A172 (cell line): ENCODE data around the gene GID4. TPM values are rescaled to one million over a fixed set of nuclear protein-coding genes. Genes with fewer than 3 reads are reported as not detected.
"Not testable (repeated sequence)": the region's sequence is repeated elsewhere in the genome, so short reads cannot be mapped to it uniquely, and the experiment has no call there.

ENCODE experiments used
- DNase-seq: peaks from one replicate; pipeline ENCODE4 v3.0.0-alpha.2; 2015; ENCODE audit warnings: low spot score
- total RNA-seq: library from RNA; depleted of rRNA; stranded (reverse); fragments of >200 nt; shearing (Covaris generic); gene quantifications from 2 replicates; pipeline ENCODE4 v1.2.3, GENCODE V29; 2014; rRNA removed

The GID4 gene
- 6.5 and 7.7 TPM in 2 replicates for total RNA-seq

DNA sequence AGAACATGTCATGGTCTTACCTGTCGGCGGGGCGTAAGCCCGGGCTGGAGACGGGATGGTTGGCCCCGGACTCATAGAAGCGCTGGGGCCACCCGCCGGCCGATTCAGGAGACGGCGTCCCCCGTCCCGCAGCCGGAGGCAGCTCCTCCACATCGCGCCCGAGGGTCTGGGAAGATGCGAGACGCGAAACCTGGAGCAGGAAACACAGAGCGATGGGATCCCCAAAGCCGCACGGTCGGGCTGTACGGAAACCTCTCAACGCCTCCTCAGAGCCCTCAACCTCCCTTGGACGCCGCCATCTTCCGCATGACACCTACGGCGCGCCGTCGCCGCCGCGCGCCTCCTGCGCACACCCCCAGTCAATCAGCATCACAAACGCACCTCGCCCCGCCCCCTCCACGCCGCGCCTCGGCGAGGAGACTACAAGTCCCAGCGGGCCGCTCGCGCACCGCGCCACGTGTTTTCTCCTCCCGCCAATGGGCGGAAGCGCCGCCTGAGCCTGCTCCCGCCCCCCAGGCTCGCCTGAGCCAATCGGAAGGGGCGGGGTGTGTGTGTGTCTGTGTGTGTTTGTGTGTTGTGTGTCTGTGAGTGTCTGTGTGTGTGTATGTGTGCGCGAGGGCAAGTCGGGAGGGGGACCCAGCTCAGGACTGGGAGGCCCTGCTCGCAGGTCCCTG lies at the start of gene GID4, which contains the start of gene ATPAF2:
Gene GID4 (plus strand): TSS at position 548 of the 674 bp plus-strand sequence. CDS start 57 bp downstream, at position 605.
Gene ATPAF2 (minus strand): TSS at position 308 of the 674 bp plus-strand sequence. CDS start 155 bp downstream, at position 153.
- peak; percentile 97 for DNase-seq

DNA sequence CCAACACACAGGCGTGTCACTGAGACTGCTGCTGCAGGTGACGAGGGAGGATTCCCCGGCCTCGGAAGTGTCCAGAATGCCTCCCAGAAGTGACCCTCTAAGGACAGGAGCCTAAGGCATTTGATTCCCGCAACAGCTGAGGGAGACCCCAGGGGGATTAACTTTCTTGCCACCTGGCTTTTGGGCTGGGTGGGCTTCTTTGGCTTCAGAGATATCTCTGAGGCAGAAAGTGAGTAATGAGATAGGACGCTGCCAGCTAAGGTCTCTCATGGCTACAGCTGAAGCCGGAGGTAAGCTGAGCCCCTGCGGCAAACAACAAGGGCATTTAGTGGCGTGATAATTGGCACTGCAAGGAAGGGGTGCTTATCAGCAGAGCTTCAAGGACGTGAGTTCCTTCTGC lies 49.6 kb upstream of the GID4 start:
- no peak for DNase-seq

DNA sequence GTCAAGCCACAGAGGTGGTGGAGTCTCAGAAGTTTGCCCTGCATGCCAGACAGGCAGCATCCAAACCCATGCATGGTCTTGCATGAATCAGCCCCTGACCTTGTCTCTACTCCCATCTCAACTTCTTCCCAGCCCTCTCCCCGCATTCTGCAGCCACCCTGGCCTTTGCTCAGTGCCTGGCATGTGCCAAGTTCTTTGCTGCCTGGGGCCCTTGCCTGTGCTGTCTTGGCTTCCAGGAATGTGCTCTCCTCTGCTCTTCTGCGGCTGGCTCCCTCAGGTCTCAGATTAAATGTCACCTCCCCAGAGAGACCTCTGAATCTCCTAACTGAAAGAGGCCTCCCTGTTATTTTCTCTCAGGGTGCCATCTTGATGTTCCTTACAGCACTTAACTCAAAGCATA lies 48.9 kb upstream of the GID4 start:
- DNase-seq = no peak

DNA sequence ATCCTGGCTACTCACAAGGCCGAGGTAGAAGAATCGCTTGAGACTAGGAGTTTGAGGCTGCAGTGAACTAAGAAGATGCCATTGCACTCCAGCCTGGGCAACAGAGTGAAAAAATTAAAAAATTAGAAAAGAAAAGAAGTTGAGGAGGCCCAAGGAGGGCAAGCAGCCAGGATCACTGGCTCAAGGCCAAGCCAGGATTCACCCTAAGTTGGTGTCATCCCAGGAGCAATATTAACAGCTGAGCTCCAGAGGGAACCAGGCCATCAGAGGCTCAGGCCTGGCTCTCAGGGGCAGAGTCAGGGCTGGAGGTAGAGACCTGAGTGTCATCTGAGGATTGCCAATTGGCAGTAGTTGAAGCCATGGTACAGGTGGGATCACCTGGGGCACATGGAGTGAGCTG lies 45.8 kb upstream of the GID4 start:
- no peak for DNase-seq

DNA sequence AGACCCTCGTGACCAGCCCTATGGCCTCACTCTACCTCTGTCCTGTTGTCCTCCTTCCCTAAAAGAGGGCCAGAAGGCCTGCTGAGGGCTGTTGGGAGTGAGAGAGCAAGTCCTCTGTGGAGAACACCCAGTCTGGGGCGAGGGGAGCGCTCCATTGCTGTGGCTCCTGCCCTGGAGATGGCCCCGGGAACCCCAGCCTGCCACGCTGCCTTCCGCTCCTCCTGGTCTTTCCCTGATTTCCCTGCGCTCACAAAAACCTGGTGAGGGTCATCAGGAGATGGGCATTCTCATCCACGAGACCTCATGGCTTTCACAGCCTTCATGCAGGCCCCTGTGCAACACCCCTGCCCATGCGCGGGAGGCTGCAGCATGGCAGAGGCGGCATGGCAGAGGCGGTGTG lies 45.4 kb upstream of the GID4 start:
- no peak for DNase-seq

GRCh38 chr17:17994271-17995069 lies 44.7 kb upstream of the GID4 start:
- DNase-seq = peak; percentile 34

DNA sequence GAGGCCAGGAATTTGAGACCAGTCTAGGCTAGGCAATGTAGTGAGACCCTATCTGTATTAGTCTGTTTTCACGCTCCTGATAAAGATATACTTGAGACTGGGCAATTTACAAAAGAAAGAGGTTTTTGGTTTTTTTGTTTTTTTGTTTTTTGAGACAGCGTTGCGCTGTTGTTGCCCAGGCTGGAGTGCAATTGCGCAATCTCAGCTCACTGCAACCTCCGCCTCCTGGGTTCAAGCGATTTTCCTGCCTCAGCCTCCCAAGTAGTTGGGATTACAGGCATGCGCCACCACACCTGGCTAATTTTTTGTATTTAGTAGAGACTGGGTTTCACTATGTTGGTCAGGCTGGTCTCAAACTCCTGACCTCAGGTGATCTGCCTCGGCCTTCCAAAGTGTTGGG lies 43.3 kb upstream of the GID4 start:
- DNase-seq = not testable (repeated sequence)

DNA sequence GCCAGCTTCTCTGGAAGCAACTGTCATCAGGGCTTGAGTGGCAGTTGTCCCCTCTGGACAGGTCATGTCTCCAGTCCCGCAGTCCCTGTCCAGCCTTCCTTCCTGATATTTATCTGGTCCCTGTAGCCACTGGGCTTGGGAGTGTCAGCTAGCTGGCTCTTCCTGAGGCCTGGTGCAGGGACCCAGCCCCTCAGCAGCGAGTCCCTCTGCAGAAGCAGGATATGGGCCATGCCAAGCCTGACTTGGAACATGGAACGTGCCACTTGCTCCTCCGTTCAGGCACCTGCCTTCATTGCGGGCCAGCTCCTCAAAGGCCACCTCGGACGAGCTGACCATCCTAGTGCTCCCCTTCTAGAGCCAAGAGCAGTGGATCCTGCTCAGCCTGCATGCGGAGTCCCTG lies 40.3 kb upstream of the GID4 start:
- no peak for DNase-seq

- no peak for DNase-seq
Observed at GRCh38 chr17:17999364-18000029, 39.7 kb upstream of the GID4 start.

DNA sequence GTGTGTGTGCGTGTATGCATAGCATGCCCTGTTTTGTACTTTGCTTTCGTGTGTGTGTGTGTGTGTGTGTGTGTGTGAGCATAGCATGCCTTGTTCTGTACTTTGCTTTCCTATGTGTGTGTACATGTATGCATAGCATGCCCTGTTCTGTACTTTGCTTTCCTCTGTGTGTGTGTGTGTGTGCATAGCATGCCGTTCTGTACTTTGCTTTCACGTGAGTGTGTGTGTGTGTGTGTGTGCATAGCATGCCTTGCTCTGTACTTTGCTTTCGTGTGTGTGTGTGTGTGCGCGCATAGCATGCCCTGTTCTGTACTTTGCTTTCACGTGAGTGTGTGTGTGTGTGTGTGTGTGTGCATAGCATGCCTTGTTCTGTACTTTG lies 39.2 kb upstream of the GID4 start:
- no peak for DNase-seq

GRCh38 chr17:18002171-18002570 lies 37.0 kb upstream of the GID4 start:
- no peak for DNase-seq

- DNase-seq = no peak
Observed at GRCh38 chr17:18004345-18004744, 34.9 kb upstream of the GID4 start.

GRCh38 chr17:18004884-18005305 lies 34.3 kb upstream of the GID4 start:
- DNase-seq = no peak

DNA sequence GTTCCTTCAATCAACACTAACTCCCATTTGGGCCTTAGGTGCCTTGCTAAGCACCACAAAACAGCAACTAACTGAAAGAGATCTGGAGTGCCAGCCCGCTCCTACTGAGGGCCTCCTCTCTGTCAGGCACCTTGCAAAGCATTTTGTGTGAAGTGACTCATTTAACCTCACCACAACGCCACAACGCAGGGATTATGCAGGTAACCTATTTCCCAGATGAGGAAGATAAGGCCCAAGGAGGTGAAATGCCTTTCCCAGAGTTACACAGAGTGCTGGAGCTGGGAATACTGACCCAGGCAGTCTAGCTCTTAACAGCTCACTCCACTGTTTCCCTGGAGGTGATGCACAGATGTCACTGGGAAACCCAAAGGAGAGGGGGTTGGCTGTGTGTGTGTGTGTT lies 33.7 kb upstream of the GID4 start:
- no peak for DNase-seq

DNA sequence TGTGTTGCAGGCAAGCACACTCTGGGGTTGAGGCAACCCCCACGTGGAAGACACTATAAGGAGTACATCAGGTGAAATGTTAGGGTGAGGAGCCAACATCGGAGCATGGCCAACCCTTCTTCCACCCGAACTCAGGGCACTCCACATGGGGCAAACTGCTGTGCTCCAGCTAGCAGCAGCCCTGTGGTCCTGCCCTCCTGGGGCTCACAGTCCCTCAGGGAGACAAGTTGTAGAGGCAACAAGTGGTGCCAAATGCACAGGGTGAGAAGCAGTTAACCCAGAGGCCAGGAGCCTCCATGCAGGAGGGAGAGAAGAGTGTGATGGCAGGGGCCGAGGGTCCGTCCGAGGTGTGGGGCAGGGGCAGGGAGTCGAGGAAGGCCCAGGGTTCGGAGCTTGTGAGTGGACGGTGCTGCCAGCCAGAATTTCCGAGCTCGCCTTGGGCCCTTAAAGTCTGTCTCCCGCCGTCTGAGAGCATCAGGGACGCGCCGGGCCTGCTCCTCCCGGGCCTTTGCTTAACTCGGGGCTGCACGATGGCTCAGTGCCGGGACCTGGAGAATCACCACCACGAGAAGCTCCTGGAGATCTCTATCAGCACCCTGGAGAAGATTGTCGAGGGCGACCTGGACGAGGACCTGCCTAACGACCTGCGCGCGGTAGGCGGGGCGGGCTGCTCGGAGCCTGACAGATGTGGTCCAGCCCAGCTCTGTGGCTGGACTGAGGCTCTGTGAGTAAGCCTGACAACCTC lies 32.5 kb upstream of the GID4 start:
- DNase-seq = no peak

GRCh38 chr17:18008496-18009268 lies 30.5 kb upstream of the GID4 start:
- DNase-seq = peak; percentile 84

GRCh38 chr17:18009609-18010420 lies 29.4 kb upstream of the GID4 start:
- no peak for DNase-seq

DNA sequence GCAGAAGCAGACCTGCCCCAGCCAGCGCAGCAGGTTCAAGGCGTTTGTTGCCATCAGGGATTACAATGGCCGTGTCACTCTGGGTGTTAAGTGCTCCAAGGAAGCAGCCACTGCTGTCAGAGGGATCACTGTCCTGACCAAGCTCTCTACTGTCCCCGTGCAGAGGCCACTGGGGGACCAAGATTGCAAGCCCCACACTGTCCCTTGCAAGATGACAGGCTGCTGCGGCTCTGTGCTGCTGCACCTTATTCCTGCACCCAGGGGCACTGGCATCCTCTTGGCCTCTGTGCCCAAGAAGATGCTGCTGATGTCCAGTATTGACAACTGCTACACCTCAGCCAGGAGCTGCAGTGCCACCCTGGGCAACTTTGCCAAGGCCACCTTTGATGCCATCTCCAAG lies 27.9 kb upstream of the GID4 start:
- DNase-seq = no peak

DNA sequence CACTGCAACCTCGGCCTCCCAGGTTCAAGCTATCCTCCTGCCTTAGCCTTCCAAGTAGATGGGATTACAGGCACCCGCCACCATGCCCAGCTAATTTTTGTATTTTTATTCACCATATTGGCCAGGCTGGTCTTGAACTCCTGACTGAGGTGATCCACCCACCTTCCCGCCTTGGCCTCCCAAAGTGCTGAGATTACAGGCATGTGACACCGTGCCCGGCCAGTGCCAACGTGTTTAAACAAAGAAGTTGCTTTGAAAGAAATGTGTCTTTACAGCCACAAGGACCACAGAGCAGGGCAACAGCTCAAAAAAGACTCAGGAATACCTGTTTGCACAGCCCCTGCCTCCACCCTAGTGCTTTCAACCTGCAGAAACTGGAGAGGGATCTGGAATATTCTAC lies 25.2 kb upstream of the GID4 start:
- no peak for DNase-seq

- DNase-seq = no peak
Observed at GRCh38 chr17:18015593-18015992, 23.6 kb upstream of the GID4 start.
